HG03342 (cell line): ENCODE measurements around the gene GMDS.
"Not testable (repeated sequence)": the region's sequence is repeated elsewhere in the genome, so short reads cannot be mapped to it uniquely, and the experiment has no call there.

Source experiments
- ATAC-seq: cut with Tn5 transposase; IDR thresholded peaks from one replicate; pipeline ENCODE4 v1.9.1; 2021; ENCODE audit warnings: mild to moderate bottlenecking, moderate library complexity; ENCODE audit not compliant: unreplicated experiment

The GMDS gene

DNA sequence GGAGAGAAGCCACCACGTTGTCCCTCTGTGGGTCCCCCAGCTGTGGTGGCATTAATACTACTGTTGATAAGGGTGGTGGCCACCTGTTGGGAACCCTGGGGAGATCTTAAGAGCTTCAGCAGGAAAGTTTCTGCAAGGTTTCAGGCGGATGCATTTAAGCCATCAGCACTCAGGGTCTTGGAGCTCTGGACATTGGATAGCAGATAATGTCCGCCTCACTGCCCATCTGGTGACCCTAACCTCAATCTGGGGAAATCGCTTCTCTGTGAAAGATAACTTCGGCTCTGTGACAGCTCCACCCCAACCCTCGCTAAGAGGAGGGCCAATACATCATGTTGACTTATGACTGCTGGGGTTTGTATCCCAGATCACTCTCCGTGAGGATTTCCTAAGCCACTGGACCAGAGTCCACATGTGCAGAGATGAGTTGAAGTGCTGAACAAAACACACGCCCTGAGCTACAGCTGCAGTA is 542.8 kb downstream of the GMDS start:
- no peak for ATAC-seq

DNA sequence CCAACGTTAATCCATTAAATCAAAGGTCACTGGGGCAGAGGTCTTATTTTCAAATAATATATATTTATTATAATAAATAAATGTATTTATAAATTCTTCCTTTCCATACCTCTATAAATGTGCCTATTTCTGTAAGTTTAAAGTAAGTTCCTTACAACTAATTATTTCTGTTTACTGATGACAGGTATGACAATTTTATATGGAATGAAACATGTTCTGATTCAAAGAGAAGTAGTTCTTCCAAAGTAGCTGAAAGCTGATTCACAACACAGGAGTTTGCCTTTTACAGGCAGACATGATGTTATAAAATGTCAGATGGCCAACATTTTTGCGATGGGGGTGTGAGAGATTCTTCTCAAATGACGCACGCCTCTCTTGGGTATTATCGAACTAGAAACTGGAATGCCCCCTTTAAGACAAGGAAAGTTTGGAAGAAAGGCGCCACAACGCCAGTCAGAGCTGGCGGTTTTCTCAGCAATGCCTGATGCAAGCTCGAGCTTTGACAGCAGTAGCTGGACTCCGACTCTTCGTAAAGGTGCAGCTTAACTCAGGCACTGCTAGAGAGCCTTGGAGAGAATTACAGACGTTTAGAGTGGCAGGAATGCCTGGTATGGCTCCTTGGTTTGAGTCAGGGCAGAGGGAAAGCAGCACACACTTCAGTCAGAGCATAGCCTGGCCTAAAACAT is 543.6 kb downstream of the GMDS start:
- no peak for ATAC-seq

DNA sequence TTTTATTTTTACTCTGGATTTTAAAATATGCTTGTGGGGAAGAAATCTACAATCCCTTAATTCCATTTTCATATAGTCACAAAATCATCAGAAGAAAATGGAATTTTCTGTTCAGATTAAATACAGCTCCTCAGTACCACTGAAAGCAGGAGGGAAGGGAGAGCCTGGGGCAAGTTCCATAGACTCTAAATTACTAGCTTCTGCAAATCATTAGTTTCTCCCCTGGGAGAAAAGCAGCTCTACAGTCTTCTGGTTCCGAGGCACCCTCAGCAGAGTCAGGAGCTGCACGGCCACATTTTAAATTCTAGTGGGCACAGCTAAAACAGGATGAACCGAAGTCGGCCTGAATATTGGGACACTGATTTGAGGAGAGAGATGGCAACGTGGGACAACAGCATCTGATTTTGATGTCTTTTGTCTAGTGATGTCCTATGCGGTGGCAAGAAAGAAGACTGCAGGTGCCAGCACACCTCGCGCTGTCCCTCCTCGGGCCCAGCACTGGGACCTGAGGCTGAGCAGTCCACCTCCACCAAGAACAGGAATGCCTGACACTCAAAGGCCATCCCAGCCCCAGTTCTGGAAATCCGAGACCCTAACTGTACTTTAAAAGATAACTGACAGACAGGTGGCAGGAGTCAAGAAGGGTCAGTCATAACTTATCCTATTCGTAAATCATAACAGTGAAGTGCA is 545.0 kb downstream of the GMDS start:
- ATAC-seq = no peak

DNA sequence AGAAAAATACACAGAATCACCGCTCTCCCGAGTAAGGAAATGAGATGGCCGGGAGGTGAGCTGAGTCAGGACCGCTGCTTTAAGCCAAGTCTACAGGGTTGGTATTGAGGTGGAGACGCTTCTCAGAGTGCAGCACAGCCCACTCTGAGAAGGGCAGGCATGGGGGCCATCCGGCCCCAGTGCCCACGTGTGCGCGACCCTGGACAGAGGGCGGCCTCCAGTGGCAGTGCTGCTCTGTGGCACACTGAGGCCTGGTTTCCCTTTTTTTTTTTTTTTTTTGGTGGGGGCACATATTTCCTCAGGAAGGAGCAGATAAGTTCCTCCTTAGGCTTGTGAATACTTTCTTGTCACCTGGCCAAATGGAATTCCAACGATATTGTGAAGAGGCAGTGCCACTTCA is 546.9 kb downstream of the GMDS start:
- ATAC-seq = no peak

- no peak for ATAC-seq
These were observed 547.6 kb downstream of the GMDS start for GRCh38 chr6:1697688-1698351.

DNA sequence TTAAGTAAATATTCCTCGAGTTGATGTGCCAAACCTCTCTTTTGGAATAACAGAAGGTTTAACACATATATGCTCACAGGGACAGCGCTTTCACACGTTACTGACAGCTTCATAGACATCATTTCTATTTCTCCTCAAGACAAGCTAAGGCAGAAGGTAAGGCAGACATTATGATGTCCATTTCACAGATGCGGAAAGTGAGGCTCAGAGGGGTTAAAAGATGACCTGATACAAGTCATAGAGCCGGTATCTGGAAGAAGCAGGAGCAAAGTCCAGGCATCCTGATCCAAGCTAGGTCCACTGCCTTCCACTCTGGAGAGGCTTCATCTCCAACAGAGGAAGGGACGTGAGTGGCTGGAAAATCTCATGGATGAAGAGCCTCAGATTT is 548.9 kb downstream of the GMDS start:
- no peak for ATAC-seq

DNA sequence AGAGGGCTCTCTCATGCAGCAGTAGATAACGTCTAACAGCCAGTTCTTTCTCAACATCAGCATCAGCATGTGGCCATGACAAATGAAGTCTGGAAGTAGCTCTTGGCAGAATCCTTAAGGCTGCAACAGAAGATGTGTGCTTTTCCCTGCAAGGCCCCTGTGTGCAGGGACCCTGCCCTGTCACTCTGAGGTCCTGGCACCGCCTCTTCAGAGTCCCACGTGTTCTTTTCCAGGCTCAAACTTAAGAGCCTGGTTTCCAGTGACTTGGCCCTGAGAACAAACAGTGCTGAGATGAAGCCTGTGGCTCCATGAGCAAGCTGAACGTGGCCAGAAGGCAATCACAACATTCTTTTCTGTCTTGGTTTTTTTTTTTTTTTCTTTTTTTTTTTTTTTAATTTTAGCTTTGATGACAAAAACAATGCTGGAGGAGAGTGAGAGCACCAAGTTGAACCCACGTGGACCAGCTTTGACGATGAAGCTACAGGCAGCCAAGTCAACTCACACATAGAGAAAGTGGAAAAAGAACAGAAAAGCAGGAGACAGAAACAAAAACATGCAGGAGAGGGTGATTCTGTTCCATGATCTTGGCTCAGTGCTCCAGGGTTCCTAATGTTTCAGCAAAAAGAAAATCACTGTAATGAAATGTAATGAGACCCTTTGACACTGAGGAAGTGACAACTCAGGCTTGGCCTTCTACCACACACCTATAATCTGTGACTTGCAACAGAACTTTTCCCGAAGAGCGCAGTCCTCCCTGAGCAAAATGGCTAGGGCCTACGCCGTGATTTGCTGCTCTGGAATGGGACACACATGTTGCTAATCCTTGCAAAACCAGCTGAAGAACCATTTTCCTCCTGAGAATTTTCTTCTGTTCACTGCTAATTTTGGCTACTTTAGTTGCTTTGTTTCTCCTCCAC is 549.6 kb downstream of the GMDS start:
- no peak for ATAC-seq

GRCh38 chr6:1691828-1692227 is 553.6 kb downstream of the GMDS start:
- ATAC-seq = not testable (repeated sequence)

DNA sequence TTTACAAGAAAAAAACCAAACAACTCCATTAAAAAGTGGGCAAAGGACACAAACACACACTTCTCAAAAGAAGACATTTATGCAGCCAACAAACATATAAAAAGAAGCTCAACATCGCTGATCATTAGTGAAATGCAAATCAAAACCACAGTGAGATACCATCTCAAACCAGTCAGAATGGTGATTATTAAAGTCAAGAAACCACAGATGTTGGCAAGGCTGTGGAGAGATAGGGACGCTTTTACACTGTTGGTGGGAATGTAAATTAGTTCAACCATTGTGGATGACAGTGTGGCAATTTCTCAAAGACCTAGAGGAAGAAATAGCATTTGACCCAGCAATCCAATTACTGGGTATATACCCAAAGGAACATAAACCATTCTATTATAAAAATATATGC is 554.7 kb downstream of the GMDS start:
- not testable (repeated sequence) for ATAC-seq

DNA sequence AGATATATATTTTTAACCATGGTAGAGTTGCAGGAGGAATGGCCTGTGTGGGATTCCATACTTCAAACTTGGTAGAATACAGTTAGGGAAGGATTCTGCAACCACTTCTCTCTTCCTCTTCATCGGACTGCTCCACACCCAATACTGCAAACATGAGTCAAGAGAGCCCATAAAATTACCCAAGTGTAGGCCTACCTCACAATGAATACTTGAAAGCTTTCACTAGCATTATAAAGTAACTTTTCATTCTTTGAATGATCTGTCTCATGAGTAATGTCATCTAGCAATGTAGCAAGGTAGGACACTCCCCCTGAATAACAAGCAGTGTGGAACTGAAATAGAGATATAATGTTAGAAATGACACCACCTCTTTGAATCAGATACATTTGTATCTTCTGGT is 556.3 kb downstream of the GMDS start:
- ATAC-seq = no peak

GRCh38 chr6:1688396-1688795 is 557.0 kb downstream of the GMDS start:
- ATAC-seq = no peak

DNA sequence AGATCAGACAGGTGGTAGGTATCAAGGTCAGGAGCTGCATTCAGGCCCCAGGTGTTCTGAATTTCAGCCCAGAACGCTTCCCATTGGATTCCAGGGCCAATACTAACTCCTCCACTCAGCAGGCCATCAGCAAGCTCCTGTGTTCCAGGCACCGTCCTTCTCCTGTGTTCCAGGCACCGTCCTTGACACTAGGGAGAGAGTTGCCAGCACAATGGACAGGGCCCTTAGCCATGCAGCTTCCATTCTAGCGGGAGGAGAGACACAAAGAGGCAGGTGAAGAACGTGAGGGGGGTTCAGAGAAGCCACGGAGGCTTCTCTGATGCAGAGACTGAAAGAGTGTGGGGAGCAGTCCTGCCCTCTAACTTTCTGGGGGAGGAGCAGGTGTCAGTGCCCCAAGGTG is 558.0 kb downstream of the GMDS start:
- ATAC-seq = no peak

DNA sequence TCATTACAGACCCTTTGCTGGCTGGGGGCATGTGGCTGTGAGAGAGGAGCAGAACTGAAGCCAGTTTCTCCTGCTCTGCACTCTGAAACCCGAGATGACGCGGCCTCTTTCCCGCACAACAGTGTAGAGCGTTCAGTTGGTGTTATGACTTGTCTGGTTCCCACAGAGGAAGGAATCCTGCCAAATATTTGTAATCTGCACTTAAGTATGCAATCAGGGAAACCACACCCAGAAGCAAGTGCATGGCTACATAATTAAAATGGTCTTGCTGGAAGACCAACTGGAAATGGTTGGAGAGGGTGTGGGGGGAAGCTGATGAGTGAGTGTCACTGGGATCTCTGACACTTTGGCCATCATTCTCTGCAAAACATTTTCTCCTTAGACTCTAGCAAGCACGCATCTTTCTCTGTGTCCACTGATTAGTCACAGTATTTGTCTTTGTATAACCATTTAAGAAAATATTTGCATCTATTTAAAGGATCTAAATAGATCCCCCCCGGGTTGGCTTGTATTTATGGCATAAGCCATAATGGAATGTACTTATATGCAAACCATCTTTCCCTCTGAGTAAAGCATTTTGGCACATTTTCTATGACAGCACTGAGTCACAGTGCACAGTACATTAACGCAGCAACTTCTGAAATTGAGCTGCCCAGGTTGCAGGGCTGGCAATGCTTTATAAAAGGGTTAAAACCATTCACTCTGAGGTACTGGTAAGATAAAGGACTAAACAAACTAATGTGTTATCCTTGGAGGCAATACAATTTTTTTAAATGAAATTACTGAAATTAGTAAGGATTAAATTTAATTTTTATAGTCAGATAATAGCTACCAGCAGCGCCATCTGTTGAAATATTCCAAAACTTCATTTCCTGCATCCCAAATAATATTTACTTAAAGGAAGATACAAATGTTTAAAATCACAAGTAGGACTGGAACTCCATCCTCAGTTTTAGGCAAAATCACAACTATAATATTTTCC is 559.0 kb downstream of the GMDS start:
- no peak for ATAC-seq

DNA sequence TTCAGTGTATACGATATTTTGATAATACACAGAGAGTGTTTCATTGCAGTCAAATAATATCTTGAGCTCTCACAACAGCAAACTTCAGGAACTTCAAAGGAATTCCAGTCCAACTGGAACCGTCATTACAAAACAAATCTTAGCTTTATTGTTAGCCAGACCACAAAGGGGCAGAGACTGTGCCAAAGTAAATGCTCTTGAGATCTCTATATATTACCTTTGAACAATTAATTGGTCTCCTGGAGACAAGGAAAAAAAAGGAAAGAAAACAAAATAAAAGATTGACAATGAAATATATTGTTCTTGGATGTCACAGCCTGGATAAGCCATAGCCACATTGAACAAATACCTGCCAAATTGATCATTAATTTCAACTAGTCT is 565.7 kb downstream of the GMDS start:
- ATAC-seq = no peak

DNA sequence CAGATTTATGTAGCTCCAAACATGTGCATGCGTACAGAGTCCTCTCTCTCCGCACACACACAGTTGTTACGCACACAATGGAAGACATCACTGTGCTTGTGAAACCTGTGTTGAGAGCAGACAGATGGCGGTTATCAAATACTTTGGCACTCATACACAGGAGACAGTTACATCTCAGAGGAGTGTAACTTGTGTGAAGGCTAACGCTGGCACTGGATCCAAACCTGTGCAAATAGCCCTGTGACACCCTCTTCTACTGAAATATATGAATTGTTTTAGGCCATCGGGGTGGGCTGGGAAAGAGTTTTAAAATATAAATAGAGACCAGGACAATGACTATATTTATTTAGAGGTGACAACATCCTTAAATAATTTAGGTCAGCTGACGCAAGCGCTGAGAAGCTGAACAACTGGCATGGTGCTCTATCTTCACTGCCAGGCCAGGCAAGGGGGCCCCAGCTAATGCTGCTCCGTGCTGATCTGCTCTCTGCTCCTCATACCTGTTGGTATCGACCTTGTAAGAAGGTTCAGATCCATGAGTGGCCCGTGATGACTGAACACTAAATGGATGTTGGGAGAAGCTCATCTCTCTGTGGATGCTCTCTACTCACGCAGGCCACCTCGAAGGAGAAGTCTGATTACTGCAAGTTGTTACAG is 566.2 kb downstream of the GMDS start:
- no peak for ATAC-seq

GRCh38 chr6:1678201-1678600 is 567.2 kb downstream of the GMDS start:
- no peak for ATAC-seq

DNA sequence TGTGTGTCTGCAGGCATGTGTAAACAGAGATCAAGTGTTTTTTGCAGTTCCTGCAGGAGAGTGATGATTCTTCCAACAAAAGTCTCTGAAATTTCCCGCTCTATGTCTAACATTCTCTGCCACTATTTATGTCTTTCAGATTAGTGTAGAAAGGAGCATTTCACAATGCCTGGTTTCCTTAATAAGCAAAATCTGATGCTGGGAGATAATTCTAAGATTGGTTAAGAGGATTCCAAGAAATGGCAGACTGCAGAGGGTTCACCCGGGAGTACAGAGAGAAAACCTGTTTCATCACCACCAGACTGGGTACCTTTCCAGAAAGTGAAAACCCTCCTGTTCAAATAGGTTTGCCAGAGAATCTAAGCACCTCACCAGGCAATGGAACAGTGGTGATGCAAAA is 573.0 kb downstream of the GMDS start:
- ATAC-seq = no peak

DNA sequence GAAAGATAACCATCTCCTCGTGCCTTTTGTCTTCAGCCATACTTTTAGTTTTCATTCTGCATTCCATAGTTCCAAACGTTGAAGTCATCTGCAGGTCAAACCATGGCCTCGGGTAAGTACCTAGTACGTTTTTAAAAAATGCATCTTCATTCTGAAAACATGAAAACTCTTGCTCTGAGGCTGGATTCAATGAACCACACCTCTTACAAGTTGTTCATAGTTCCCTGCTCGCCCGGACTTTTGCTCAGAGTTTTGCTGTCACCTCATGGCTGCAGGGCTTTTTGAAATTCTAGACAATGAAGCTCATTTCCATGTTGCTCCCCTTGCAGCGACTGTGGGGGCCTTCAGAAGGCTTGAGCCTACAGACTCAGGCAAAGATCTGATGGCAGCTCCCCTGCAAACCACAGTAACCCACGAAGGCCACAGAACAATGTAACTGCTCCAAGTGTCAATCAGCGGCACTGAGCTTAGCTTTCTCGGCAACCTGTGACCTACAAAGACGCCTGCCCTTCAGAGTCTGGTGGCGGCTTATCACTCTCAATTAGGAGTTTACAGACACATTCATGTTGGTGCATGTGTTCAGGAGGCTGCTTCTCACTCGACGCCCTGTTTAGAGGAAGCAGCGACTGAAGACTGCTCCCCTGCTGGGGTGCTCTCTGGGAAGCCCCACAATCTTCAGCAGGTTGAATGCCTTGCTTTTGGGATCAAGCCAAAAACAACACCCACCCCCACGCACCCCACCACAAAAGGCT is 574.5 kb downstream of the GMDS start:
- no peak for ATAC-seq

GRCh38 chr6:1669996-1670395 is 575.4 kb downstream of the GMDS start:
- no peak for ATAC-seq
